Effector memory CD4-positive, alpha-beta T cell (primary cell): ENCODE data around the gene TMBIM1.
A peak's percentile ranks its signal among the peaks of the same experiment; 100 is the strongest.
"Not testable (repeated sequence)": the region's sequence is repeated elsewhere in the genome, so short reads cannot be mapped to it uniquely, and the experiment has no call there.

Source experiments
- DNase-seq, 3 donors: peaks; one replicate each; pipeline ENCODE4 v3.0.0-alpha.2; 2020
- H3K27ac ChIP-seq: 2 replicates; pipeline ENCODE4 v1.7.0; 2013; ENCODE audit warnings: mild to moderate bottlenecking, low read length, moderate library complexity; ENCODE audit not compliant: insufficient read depth, poor library complexity, severe bottlenecking
- H3K27me3 ChIP-seq: replicated peaks from 2 replicates; pipeline ENCODE4 v1.7.0; 2013; ENCODE audit warnings: mild to moderate bottlenecking, low read length; ENCODE audit not compliant: insufficient read depth, control insufficient read depth, poor library complexity, severe bottlenecking
- H3K36me3 ChIP-seq: 2 replicates; pipeline ENCODE4 v1.7.0; 2013; ENCODE audit warnings: mild to moderate bottlenecking, low read length, moderate library complexity; ENCODE audit not compliant: control insufficient read depth, insufficient read depth
- H3K4me1 ChIP-seq: 2 replicates; pipeline ENCODE4 v1.7.0; 2013; ENCODE audit warnings: low read length, mild to moderate bottlenecking; ENCODE audit not compliant: control insufficient read depth, insufficient read depth, poor library complexity, severe bottlenecking
- H3K4me3 ChIP-seq: 2 replicates; pipeline ENCODE4 v1.7.0; 2013; ENCODE audit warnings: low read length, low read depth, mild to moderate bottlenecking; ENCODE audit not compliant: insufficient read depth, poor library complexity, severe bottlenecking
- H3K9me3 ChIP-seq: 2 replicates; pipeline ENCODE4 v1.7.0; 2013; ENCODE audit warnings: mild to moderate bottlenecking, low read length, moderate library complexity; ENCODE audit not compliant: control insufficient read depth

Gene TMBIM1

DNA sequence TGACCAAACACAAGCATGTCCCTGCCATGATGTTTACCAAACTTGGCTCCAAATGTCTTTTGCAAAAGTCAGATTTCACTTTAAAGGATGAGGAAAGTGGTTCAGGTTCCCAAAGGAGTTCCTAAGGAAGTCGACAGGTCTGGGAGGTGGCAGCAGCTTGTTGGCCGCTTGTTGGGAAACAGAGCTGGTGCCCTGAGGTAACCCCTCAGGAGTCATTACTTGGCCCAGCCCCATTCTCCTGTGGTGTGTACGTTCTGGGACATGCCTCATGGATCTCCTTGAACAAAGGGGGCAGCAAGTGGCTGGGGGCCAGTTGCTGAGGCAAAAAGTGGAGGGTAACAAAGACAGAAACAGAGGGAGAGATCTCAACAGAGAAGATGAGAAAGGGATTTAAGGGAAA lies 10.9 kb downstream of the TMBIM1 start:
- no peak overlapping the region for H3K4me3 ChIP-seq
- no peak for DNase-seq
- no peaks in the 10 kb centered on the region for H3K27me3 ChIP-seq
- H3K9me3 ChIP-seq: no peaks in the 10 kb centered on the region
- peaks cover 37% of the 10 kb centered on the region for H3K4me1 ChIP-seq
- peaks cover 64% of the 10 kb centered on the region for H3K36me3 ChIP-seq
- peak overlapping the region; percentile 33 for H3K27ac ChIP-seq

DNA sequence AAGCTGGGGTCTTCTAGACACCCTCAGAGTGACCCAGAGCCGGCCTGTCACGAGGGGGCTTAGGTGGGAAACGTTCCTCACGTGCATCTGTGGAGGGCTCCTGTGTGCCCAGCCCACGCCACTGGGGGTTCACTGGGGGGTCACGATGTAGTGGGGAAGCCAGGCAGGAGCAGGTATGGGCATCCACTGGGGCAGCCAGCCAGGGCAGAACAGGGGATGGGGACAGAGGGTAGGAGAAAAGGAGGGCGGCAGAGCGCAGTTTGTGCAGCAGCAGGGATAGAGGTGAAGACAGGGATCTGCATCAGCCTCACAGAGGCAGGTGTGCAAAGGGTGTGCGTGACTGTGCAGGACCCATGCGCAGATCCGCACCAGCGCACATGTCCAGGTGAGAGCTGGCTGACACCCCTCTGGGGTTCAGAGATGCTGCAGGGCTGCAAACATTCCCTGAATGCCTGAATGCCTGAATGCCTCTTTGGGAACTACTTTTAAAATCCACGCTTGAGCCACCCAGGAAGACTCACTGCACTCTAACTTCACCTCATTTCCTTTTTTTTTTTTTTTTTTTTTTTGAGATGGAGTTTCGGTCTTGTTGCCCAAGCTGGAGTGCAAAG lies 11.9 kb downstream of the TMBIM1 start:
- Histone ChIP-seq H3K27me3 (no peaks in the 10 kb centered on the region), H3K4me1 (peaks cover 26% of the 10 kb centered on the region), H3K36me3 (peaks cover 74% of the 10 kb centered on the region), H3K27ac (peak overlapping the region; percentile 31), H3K4me3 (no peak overlapping the region), H3K9me3 (no peaks in the 10 kb centered on the region)
- DNase-seq: no peak

DNA sequence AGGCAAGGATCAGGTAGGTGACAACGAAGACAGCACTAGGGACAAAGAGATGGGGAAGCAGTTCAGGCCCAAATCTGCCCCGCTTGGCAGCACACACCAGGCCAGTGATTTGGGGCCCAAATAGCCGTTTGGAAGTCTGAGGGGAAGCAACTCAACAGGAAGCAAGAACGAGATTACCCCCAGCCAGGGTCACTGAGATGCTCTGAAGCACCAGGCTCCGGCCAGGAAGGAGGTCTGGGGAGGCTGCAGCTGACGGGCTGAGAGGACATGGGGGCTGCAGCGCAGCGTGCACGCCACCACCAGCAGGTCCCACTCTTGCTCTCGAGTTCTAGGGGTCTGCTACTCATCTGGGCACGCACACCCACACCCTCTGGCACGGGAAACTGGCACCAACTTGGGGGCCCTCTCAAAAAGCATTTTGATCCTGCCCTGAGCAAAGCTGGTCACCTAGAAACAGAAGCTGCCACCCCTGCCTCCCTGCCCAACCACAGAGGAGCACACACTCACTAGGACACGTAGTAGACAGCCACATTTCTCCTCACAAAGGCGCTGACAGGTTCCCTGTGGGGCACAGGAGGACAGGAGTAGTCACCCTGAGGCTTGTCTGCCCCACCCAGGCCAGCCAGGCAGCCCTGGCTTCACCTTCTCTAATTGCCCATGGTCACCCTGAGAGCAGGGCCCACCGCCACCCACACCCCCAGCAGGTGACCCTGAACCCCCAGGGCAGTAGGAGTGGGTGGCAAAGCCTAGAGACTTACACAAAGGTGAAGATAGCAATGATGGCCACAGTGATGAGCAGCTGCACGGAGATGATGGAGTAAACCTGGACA lies 13.6 kb downstream of the TMBIM1 start:
- no peak overlapping the region for H3K4me3 ChIP-seq
- no peaks in the 10 kb centered on the region for H3K27me3 ChIP-seq
- peaks cover 11% of the 10 kb centered on the region for H3K4me1 ChIP-seq
- peaks cover 91% of the 10 kb centered on the region for H3K36me3 ChIP-seq
- DNase-seq: no peak
- peak overlapping the region; percentile 26 for H3K27ac ChIP-seq
- H3K9me3 ChIP-seq: no peaks in the 10 kb centered on the region

DNA sequence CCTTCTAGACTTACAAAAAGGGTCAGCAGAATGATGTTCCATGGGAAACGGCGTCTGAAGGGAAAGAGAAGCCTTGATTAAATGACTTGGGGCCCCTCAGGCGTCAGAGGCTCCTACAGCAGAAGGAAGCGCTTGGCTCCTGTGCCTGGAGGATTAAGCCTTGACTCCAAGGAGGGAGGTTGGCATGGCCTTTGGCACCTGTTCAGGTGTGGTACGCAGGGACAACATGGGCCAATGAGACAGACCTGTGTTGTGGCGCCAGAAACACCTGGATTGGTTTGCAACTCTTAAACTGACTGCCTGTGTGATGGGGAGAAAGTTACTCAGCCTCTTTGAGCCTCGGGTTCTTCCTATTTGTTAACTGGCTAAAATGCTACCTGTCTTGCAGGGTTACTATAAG lies 14.4 kb downstream of the TMBIM1 start:
- no peaks in the 10 kb centered on the region for H3K27me3 ChIP-seq
- no peaks in the 10 kb centered on the region for H3K9me3 ChIP-seq
- peaks cover 5% of the 10 kb centered on the region for H3K4me1 ChIP-seq
- no peak for DNase-seq
- no peak overlapping the region for H3K27ac ChIP-seq
- H3K4me3 ChIP-seq: no peak overlapping the region
- H3K36me3 ChIP-seq: peaks cover 92% of the 10 kb centered on the region

DNA sequence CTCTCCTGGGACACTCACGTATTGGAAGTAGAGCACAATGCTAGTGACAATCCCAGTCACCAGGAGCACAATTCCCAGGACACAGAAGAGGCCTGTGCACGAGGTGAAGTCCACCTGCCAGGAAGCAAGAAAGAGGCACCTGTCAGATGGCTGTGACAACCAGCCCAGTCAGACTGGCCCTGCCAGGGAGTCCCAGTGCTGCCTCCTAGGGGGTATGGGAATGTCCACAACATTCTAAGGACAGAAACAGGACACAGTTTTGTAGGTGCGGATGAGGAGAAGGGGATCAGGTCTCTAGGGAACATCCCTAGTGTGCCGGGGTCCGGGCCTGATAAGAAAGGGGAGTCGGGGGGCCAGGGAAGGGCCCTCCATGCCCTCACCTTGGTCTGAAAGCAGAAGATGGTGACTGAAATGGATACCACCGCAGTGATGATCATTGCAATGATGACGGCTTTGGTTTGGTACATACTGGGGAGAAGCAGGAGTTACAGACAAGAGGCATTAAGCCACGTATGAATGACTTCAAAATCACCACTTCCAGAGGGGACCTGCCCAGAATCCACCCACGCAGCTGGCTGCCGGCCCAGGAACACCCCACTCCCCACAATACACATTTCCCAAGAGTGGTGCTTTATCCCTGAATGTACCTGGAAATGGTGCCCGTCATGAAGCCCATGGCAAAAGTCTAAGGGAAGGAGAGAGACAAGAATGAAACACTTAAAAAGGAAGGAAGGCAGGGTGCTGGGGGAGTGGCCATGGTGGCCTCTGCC lies 15.1 kb downstream of the TMBIM1 start:
- Histone ChIP-seq H3K9me3 (no peaks in the 10 kb centered on the region), H3K36me3 (peaks cover 86% of the 10 kb centered on the region), H3K27me3 (no peaks in the 10 kb centered on the region), H3K4me1 (peaks cover 8% of the 10 kb centered on the region), H3K4me3 (no peak overlapping the region), H3K27ac (peak overlapping the region; percentile 31)
- no peak for DNase-seq

DNA sequence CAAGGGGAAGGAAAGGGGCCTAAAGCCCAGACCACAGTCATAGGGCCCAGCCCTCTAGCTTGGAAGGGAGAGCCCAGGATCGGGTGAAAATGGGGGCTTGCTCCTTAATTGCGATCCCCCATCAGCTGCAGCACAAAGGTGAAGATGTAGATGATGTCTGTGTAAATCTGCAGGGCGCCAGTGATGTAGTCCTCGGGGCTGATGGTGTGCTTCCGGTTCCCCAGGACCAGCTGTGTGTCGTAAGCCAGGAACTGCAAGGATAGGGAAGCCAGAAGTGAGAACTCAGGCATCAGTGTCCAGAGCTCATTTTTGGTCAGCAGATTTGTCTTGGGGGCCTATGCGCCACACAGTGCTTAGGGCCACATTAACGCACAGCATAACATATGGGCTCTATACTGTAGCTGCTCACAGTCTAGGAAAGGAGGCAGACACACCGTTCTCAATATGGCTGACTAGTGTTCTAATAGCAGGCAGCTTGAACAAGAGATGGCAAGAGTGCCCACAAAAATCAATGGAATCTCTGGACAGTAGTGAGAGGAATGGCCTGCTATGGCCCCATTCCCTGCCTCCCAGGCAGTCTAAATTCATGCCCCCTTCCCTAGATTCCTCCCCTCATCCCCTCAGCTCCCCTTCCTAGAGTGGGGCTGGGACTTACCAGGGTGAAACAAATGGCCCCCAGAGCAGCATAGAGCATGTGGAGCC lies 16.8 kb downstream of the TMBIM1 start:
- Histone ChIP-seq H3K27ac (no peak overlapping the region), H3K4me1 (peaks cover 22% of the 10 kb centered on the region), H3K9me3 (no peaks in the 10 kb centered on the region), H3K4me3 (no peak overlapping the region), H3K27me3 (no peaks in the 10 kb centered on the region), H3K36me3 (peaks cover 71% of the 10 kb centered on the region)
- DNase-seq: no peak

DNA sequence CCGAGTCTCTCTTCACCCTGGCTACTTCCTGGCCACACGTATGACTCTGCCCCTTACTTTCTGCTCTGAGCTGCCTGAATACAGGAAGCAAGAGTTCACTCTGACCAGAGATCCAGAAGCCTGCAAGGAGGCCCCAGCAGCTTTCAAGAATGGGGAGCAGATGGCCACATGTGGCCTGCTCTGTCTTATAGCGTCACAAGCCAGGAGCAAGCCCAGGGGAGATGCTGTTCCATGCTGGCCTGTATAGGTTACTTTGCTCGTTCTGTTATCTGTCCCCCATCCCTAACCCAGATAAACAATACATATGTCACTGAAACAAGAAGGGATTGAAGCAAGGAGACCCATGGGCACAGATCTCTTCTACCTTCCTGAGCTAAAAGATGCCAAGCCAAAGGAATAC lies 17.7 kb downstream of the TMBIM1 start:
- Histone ChIP-seq H3K4me3 (no peak overlapping the region), H3K27ac (no peak overlapping the region), H3K4me1 (peaks cover 22% of the 10 kb centered on the region), H3K36me3 (peaks cover 61% of the 10 kb centered on the region), H3K27me3 (no peaks in the 10 kb centered on the region), H3K9me3 (no peaks in the 10 kb centered on the region)
- DNase-seq: no peak

DNA sequence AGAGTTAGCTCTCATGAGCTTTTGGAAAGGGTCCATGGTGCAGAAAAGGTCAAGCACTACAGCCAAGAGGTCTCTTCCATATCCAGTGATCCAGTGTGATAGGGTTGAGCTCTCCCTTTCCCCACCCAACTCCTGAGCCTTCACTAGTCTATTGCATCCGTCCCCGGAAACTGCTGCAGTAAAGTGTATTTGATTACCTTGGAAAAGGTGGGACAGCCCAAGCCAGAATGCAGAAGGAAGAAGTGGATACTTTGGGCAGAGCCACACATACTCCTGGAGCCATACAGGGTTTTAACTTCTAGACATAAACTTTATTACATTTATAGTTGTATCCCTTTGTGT lies 18.4 kb downstream of the TMBIM1 start:
- H3K4me3 ChIP-seq: no peak overlapping the region
- peaks cover 54% of the 10 kb centered on the region for H3K36me3 ChIP-seq
- no peak for DNase-seq
- no peaks in the 10 kb centered on the region for H3K27me3 ChIP-seq
- H3K27ac ChIP-seq: no peak overlapping the region
- H3K9me3 ChIP-seq: no peaks in the 10 kb centered on the region
- peaks cover 28% of the 10 kb centered on the region for H3K4me1 ChIP-seq

DNA sequence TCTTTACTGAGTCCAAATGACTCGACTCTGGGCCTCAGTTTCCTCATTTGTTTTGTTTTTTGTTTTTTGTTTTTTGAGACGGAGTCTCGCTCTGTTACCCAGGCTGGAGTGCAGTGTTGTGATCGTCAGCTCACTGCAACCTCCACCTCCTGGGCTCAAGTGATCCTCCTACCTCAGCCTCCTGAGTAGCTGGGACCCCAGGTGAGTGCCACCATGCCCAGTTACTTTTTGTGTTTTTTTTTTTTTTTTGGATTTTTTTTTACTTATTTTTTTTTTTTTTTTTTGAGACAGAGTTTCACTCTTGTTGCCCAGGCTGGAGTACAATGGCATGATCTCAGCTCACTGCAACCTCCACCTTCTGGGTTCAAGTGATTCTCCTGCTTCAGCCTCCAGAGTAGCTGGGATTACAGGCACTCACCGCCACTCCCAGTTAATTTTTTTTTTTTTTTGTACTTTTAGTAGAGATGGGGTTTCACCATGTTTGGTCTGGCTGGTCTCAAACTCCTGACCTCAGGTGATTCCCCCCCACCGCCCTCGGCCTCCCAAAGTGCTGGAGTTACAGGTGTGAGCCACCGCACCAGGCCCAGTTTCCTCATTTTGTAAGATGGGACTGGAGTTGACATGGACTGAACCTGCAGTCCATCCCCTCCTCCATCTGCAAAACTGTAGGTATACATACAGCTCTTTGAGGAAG lies 18.9 kb downstream of the TMBIM1 start:
- not testable (repeated sequence) for H3K4me3 ChIP-seq, DNase-seq, H3K27ac ChIP-seq, H3K9me3 ChIP-seq, H3K27me3 ChIP-seq
- Histone ChIP-seq H3K36me3 (peaks cover 49% of the 10 kb centered on the region), H3K4me1 (peaks cover 28% of the 10 kb centered on the region)
